HG02884 (cell line): Measurements from ENCODE around the gene TRAPPC14.

Experiments used
- ATAC-seq: cut with Tn5 transposase; IDR thresholded peaks from one replicate; pipeline ENCODE4 v1.9.1; 2021; ENCODE audit warnings: mild to moderate bottlenecking, moderate library complexity; ENCODE audit not compliant: unreplicated experiment

TRAPPC14 gene

GRCh38 chr7:100126931-100127865, 31.3 kb downstream of the TRAPPC14 start, which contains the start of gene MBLAC1:
MBLAC1 (plus strand) TSS chr7:100126967; CDS start chr7:100127396, 429 bp downstream.
- peak; percentile 44 for ATAC-seq

- ATAC-seq = peak; percentile 27
Observed at GRCh38 chr7:100126239-100126930, 32.1 kb downstream of the TRAPPC14 start.

GRCh38 chr7:100124301-100125230, 34.0 kb downstream of the TRAPPC14 start:
- no peak for ATAC-seq

- ATAC-seq = no peak
Observed at GRCh38 chr7:100122568-100122967, 36.0 kb downstream of the TRAPPC14 start.

GRCh38 chr7:100122067-100122466, 36.5 kb downstream of the TRAPPC14 start:
- ATAC-seq = no peak

GRCh38 chr7:100120733-100121036, 37.8 kb downstream of the TRAPPC14 start:
- no peak for ATAC-seq

GRCh38 chr7:100119970-100120732, 38.4 kb downstream of the TRAPPC14 start:
- ATAC-seq = peak; percentile 22

- ATAC-seq = peak; percentile 63
Observed at GRCh38 chr7:100119072-100119969, 39.2 kb downstream of the TRAPPC14 start, which contains the start of the genes CNPY4 and TAF6. CNPY4 (plus strand) TSS chr7:100119634; CDS start chr7:100119745, 111 bp downstream. TAF6 (minus strand) TSS chr7:100119358; CDS start chr7:100114209, 5,149 bp downstream.

- ATAC-seq = no peak
Observed at GRCh38 chr7:100118388-100119071, 40.0 kb downstream of the TRAPPC14 start.

GRCh38 chr7:100115026-100115425, 43.5 kb downstream of the TRAPPC14 start:
- ATAC-seq = no peak

GRCh38 chr7:100111914-100112313, 46.6 kb downstream of the TRAPPC14 start:
- no peak for ATAC-seq

GRCh38 chr7:100111156-100111555, 47.4 kb downstream of the TRAPPC14 start:
- no peak for ATAC-seq

GRCh38 chr7:100109521-100110163, 48.9 kb downstream of the TRAPPC14 start:
- ATAC-seq = no peak

- no peak for ATAC-seq
Observed at GRCh38 chr7:100107890-100108289, 50.6 kb downstream of the TRAPPC14 start.

- no peak for ATAC-seq
Observed at GRCh38 chr7:100107125-100107737, 51.3 kb downstream of the TRAPPC14 start.

- ATAC-seq = no peak
Observed at GRCh38 chr7:100106633-100107032, 51.9 kb downstream of the TRAPPC14 start.

- no peak for ATAC-seq
Observed at GRCh38 chr7:100105534-100105933, 53.0 kb downstream of the TRAPPC14 start.
